Activated CD4-positive, CD25-positive, alpha-beta regulatory T cell (primary cell): ENCODE results near the gene LRIT1.
A peak's percentile ranks its signal among the peaks of the same experiment; 100 is the strongest.

Experiments
- DNase-seq, 4 experiments: peaks; one replicate each; lab custom pipeline; 2025; lab: John Stamatoyannopoulos, UW

The LRIT1 gene

DNA sequence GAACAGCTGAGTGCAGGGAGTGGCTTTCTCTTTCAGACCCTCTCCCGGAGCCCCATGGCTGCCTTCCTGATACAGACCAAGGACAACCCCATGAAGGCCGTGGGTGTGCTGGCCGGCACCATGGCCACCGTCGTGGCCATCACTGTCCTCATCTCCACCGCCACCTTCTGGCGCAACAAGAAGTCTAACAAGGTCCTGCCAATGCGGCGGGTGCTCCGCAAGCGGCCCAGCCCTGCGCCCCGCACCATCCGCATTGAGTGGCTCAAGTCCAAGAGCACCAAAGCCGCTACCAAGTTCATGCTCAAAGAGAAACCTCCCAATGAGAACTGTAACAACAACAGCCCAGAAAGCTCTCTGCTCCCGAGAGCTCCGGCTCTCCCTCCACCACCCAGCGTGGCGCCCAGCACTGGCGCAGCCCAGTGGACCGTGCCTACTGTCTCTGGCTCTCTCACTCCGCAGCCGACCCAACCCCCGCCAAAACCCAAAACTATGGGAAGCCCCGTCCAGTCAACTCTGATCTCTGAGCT lies 27.2 kb downstream of the LRIT1 start:
- no peak for DNase-seq

DNA sequence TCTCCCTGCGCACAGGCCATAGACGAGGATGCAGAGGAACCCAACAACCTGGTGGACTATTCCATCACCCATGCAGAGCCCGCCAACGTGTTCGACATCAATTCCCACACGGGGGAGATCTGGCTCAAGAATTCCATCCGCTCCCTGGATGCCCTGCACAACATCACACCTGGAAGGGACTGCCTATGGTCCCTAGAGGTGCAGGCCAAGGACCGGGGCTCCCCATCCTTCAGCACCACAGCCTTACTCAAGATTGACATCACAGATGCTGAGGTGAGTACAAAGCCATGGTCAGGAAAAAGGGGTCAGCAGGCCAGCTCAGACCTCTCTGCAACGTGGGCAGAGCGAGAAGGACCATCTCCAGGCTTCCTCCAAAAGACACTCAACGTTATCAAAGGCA lies 28.3 kb downstream of the LRIT1 start:
- no peak for DNase-seq

DNA sequence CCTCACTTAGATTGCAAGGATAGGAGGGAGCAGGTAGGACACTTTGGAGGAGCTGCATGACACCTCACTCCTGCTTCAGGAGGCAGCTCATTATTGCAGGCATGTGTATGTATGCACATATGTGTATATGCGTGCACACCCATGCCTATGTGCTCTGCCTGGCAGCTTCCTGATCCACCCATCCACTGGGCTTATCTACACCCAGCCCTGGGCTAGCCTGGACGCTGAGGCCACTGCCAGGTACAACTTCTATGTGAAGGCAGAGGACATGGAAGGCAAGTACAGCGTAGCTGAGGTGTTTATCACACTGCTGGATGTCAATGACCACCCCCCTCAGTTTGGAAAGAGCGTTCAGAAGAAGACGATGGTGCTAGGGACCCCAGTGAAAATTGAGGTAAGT lies 29.3 kb downstream of the LRIT1 start:
- DNase-seq = no peak

DNA sequence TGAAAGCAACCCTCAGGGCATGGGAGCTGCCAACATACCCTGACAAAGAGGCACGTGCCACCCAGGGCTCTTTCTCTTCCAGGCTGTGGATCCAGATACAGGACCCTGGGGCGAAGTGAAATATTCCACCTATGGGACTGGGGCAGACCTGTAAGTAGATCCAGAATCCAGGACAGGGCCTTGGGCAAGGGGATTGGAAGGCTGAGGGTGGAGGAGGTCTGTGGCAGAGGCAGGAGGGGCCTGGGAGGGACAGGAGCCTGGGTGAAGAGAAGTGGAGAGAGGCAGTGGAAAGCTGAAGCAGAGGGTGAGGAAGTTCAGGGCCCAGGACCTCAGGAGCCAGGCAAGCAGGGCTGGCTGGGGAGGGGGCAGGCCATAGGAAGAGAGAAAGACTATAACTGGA lies 29.8 kb downstream of the LRIT1 start:
- no peak for DNase-seq

DNA sequence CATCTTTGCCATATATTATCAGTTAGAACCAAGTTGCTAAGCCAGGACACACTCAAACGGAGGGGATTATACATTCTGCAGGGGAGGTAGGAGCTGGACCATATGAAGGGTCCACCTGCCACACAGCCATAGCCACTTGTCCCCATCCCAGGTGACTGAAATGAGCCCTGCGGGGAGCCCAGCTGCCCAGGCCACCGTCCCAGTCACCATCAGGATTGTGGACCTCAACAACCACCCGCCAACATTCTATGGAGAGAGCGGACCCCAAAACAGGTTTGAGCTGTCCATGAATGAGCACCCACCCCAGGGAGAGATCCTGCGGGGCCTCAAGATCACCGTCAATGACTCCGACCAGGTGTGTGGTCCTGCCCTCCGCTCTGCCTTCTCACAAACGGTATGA lies 33.3 kb downstream of the LRIT1 start:
- DNase-seq = no peak

DNA sequence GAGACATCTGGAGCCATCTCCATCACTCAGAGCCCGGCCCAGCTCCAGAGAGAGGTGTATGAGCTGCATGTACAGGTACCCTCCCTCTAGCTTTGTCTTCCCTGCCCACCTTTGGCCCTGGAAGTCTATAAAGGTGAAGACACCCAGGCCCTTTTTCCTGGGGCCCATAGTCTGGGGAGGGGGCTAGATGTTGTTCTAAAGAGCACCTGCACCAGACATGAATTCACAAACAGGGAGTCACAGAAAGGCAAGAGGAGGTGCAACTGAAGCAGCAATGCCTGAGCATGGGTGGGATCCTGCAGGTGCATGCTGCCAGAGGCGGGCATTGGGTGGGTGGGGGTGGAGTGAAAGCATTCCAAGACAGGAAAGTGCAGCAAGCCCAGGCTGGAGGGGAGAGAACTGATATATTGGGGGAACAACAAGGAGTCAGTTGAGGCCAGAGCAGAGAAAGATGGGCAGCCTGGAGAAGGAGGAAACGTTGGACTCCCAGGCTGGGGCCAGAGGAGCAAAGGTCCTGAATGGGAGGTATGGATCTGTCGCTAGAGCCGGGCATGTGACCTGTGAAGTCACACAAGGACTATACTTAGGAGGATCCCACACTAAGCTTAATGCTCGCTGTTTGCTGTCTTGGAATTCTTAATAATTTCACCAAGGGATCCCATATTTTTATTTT lies 35.4 kb downstream of the LRIT1 start:
- no peak for DNase-seq

DNA sequence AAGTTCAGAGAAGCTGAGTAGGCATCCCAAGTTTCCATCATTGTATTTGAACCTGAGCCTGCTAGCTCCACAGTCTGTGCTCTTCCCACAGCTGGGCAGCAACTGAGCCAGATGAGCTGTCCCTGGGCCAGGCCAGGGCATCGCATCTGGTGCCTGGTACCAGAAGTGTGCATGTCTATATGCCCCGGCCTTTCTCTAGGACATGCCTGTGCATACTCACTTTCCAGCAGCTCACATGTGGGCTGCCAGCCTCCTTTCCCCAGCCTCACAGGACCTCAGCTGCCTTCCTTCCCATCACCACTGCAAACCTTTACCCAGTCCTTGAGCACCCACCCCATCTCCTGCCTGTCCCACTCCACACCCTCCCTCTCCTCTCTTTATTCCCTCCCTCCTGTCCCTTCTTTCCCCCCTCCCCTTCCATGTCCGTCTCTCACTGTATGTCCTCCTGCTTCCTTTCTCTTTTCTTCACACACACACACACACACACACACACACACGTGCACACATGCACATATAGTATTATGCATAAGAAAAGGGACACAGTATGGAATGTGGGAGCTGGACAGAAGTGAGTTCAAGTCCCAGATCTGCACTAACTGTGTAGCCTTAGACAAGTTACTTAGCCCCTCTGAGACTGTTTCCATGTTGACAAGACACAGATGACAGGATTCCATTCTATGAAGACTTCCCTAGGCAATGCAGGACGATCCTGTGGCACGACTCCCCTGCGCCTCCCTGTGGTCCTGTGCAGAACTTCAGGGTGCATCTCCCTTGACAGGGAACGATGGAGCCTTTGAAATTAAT lies 36.1 kb downstream of the LRIT1 start:
- peak in 3 of 4 experiments; percentile 6 to 21 (median 19) for DNase-seq

DNA sequence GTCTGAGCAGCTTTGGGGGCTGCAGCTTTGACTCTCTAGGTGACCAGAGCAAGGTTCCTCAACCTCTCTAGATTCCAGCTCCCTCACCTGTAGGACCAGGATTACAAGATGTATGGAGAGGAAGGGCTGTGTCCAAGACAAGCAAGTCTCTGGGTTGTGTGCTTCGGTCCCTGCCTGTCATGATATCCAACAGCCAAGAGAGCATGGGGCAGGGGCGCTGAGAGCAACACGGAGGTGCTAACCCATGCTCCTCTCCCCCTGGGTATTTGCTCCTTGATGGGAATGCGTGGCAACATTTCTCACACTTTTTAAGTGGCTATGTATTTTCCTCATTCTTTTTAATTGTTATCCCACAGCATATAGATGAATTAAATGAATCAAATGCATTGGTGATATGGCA lies 36.7 kb downstream of the LRIT1 start:
- DNase-seq = no peak

DNA sequence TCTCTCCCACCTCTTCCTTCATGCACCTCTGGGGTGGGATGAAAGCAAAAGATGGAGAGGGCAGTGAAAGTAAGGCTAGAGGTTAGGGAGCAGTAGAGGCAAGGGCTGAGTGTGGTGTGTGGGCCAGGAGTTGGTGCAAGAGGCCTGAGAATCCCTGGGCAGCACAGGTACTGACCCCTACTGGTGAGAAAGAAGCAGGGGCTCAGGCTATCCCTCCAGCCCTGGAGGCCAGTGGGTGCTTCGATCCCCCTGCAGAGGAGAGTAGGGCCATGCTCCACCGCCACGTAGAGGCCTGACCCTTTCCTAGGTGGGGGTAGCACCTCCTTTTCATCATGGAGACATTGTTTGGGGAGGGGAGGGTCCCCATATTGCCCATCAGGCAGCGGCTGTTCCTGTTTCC lies 37.2 kb downstream of the LRIT1 start:
- no peak for DNase-seq

DNA sequence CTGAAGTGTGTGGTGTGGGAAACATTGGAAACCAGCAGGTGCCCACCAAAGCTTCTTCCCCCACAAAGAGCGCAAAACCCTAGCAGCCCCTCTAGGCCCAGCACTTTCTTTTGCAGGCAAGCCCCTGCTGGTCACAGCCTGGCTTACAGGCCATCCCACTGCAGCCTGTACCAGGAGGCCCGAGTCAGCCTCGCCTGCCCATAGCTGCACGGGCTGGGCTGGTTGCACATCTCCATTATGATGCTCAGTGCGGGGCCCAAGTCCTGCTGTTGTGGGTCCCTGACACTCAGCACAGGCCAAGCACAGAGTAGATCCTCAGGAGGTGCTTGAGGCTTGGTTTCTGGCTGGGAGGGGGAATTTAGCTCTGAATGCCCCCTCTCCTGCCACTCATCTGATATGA lies 39.0 kb downstream of the LRIT1 start:
- no peak for DNase-seq

DNA sequence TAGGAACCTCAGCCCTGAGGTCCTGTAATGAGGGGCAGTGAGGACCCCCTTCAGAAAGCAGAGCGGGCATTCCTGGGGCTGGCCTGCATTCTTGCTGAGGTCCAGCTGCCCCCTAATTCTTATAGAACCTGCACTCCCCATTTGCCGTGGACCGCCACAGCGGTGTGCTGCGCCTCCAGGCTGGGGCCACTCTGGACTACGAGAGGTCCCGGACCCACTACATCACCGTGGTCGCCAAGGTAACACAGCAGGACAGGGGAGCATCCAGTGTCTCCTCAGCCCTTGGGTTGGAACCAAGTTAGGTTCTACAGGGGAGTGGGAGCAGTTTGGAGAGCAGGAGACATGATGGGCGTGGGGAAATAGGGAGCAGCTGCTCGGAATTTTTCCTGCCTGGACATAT lies 39.7 kb downstream of the LRIT1 start:
- no peak for DNase-seq

DNA sequence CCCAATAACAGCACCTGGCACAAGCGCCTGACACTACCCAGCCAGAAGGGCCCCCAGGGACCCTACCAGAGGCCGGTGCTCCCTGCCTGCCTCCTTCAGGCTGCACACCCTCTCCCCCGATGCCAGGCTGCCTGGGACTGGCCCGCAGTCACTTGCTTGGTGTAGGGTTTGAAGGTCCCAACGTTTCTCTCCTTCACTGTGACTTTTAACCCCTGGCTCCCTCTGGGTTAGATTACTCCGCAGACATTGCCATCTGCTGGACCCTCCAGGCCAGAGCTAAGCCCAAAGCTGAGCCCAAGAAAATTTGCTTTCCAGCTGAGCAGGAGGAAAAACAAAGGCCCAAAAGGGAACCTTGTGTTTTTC lies 40.1 kb downstream of the LRIT1 start:
- no peak for DNase-seq

DNA sequence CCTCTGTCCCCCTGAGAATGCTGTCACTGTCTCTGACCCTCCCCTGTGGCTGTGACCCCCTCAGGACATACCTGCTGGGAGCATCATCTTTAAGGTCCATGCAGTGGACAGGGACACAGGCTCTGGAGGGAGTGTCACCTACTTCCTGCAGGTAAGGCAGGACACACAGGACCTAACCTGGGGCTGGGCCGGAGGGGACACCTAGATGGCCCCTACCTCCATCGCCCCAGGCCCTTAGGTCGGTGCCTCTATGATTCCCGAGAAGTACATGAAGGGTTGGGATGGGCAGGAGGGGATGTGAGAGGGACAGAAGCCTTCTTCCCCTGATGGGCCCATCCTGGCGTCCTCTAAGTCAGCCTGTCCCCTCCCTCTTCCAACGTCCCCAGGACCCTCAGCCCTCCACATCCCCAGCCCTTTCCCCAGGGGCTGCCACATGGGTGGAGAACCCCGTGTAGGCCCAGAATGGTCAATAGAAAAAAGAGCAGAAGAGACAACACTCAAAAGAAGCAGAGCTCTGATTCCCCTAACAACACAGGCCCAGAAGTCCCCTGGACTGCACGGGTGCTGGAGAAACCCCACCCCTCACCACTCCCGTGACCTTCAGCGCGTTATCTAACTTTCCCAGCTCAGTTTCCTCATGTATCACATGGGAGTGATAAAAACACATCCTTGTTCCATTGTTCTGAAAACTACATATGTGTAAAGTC lies 40.7 kb downstream of the LRIT1 start:
- no peak for DNase-seq

DNA sequence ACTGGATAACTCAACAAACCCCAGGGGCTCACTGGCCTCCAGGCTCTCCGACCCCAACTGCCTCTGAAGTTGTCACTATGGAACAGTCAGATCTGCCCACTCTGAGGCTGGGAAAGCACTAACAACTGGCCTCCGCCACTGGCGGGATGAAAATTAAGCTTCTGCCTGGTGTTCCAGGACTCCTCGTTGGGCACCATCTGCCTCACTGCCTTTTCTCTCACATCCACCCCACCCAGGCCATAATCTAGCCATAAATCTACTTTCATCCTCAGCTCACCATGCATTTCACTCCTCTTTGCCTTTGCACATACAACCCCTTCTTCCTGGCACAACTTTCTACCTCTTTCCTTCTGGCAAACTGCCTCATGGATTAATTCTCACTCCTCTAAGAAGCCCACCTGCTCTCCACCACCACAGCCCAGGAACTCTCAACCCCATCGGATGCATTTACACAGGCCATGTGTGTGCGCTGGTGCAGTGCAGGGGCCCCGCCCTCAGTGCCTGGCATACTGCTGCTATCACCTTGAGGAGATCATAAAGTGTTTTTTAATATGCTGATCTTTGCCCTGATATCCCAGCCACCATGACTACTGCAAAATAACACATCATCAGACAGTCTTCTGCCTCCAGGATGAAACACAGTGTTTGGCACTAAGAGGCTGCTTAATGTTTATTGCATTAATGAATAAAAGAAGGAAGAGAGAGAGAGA lies 43.0 kb downstream of the LRIT1 start:
- no peak for DNase-seq

DNA sequence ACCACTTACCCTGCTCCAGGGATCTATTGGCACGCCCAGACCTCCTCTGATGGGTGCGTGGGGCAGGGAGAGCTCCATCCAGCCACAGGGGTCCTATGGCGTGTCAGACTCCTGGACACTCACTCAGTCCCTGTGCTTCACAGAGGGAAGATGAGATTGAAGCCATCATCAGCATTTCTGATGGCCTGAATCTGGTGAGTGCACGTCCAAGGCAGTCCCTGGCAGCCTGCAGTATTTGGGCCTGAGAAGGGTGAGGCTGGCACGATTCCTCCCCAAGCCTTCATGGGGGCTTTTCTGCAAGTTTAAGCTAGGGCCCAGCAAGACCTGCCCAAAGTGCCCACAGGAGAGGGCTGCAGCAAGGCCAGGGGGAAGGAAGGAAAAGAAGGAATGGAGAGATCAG lies 43.7 kb downstream of the LRIT1 start:
- DNase-seq = no peak

DNA sequence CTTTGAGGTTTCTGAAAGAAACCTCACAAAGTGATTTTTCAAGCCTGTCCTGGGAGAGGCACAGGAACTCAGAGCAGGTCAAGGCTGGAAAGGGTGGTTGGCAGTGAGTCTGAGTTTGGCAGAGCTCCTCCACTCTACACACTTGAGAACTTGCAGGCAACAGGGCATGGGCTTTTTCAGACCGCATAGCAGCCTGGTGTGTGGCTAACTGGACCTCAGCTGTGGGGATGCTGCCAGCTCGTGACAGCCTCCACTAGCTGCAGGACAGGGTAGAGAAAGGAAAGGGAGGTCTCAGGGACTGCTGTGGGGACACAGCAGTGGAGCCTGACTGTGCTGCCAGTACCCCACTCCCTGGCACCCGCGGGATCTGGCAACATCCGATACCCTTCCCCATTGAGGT lies 44.4 kb downstream of the LRIT1 start:
- no peak for DNase-seq

DNA sequence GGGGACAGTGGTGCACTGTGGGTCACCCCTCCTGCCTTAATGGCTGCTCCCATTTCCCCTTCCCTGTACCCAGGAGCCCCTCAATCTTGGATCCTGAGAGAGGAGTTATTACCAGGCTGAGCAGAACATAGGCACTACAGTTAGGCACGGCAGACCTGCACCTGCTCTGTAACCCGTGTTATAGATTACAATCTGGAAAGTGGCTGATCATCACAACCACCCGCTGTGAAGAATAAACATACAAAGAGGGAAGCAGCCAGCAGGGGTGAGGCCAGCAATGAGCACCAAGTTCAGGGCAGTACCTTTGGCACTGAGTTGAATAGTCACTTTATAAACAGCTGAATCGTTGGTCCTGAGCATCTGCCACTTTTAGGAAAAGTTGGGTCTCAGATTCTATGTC lies 45.3 kb downstream of the LRIT1 start:
- no peak for DNase-seq

DNA sequence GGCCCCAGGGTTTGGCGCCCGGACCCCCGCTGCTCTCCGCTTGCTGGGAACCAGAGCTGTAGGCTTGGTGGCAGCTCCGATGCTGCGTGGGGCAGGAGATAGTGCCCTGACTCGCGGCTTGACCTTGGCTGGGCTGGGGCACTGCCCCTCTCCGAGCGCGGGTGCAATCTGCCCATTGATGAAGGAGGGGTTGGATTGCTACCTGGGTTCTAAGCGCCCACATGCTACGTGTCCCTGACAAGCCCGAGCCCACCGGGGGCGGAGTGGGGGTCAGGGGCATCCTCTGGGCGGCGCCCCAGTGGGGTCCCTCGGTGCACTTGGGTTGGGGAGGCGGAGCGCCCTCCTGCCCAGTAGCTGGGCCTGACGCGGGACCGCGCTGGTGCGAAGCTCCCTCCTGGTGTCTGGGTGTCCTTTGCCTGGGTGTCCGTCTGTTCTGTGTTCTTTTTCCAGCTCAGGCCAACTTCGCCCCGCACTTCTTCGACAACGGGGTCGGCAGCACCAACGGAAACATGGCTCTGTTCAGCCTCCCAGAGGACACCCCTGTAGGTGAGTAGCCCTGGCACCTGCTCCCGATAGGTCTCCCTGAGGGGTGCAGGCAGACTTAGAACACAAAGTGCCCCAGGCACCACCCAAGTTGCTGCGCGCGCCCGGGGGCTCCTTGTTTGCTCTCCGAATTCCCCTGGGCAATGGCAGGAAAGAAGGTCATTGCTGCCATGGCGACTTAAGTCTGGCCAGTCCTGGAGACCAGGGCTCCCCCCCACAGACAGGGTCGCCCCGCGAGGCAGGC lies 46.1 kb downstream of the LRIT1 start:
- DNase-seq = no peak

DNA sequence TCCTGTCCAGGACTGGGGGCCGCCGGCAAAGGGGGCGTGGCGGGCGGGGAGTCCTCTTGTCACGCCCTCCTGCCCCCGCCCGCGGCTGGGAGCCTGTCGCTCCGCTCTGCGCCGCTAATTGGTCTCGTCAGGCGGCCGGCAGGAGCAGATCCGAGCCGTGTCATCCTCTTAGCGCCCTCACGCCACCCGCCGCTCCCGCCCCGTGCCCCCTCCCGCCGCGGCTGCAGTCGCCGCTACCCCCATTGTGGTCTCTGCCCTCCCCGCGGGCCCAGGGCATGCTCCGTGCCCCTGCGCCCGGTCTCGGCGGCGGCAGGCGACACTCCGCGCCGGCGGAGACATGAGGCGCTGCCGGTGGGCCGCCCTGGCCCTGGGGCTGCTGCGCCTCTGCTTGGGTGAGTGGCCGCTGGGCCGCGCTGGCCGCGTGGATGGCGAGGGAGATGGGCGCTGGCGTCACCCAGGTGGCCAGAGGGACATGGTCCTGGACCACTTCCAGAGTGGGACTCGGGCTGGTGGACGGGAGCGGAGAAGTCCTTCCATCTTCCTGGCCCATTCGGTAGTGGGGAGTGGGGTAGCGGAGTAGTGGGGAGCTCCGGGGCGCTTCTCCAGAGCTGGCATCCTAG lies 46.8 kb downstream of the LRIT1 start, which contains the start of gene CDHR1:
TSS of gene CDHR1 (plus strand) at position 114 of the 620 bp plus-strand sequence. CDS start at position 338, 224 bp downstream.
- peak in 1 of 4 experiments; percentile 10 for DNase-seq

DNA sequence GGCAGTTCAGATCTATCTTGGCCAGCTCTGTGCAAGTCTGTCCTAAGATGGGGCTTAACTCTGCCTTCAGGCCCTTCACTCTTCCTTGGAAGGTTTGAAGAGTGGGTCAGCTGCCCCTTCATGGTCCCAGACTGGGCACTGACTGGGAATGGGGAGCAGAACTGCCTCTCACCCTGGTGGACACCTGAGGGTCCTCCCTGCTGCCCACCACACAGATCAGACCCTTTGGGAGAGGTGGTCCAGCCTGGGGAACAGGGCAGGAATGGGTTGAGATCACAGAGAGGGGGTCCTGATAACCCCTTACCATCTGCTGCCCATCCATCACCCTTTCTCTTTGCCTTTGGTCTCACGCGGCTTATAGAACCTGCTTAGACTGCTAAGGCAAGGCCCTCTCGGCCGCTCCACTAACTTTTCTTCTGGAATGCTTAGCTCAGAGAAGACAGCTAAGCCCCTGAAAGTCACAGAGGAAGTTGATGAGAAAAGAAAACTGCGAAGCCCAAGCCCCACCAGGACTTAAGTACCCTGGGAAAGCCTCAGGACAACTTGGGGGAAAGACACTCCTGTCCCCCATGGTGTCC lies 47.4 kb downstream of the LRIT1 start:
- DNase-seq = no peak

DNA sequence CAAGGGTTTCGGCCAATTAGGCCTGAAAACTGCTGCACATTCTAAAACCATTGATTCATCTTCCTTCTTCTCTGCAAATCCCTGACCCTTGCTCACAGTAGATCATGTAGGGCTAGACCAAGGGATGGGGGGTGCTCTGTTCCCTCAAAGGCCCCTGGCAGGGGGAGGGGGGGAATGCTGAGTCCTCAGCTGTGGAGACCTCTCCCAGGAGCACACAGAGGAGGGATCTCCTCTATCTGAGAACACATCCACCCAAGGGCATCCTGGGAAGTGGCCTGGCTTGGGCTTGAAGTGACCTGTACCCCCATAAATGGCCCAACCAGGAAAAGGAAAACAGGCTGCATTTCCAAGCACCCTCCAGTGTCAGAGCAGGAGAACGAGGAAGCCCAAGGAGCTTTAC lies 48.0 kb downstream of the LRIT1 start:
- DNase-seq = no peak
